Endothelial cell of umbilical vein (primary cell): ENCODE results near the gene TMEM59L. TPM values are rescaled to one million over a fixed set of nuclear protein-coding genes. Genes with fewer than 3 reads are reported as not detected.

Experiments used
- BruUV-seq: library from RNA; stranded (reverse); fragments of 400-500 nt; replicated peaks from 2 replicates; lab custom pipeline; 2021; lab: Mats Ljungman, UMichigan
- CTCF ChIA-PET: fragments of 300-600, 350-600 bp; sonication (Branson Sonifier 250); formaldehyde crosslinking; loops from one replicate; lab custom pipeline; 2021; ENCODE audit warnings: antibody characterized with exemption, inconsistent platforms; lab: Charles Lee
- POLR2A ChIA-PET: fragments of 300-600, 350-600 bp; sonication (Branson Sonifier 250); formaldehyde crosslinking; loops from one replicate; lab custom pipeline; 2021; ENCODE audit warnings: antibody characterized with exemption, inconsistent platforms; lab: Charles Lee
- DNase-seq: peaks from one replicate; pipeline ENCODE4 v3.0.0-alpha.2; 2011; ENCODE audit warnings: low read depth, low spot score
- FAIRE-seq: peaks from 2 replicates; lab custom pipeline; 2011; peaks lifted over from hg19 to GRCh38; lab: Jason Lieb, UNC
- H2AFZ ChIP-seq: 2 replicates; pipeline ENCODE4 v1.6.0; 2012; ENCODE audit warnings: low read depth, low read length, control low read depth, inconsistent platforms
- H3K27ac ChIP-seq: 2 replicates; pipeline ENCODE4 v1.5.1; 2011; ENCODE audit warnings: low read depth, mild to moderate bottlenecking, control low read depth, low read length, moderate library complexity; ENCODE audit not compliant: insufficient read depth
- H3K27me3 ChIP-seq, 2 experiments: 2 replicates each; pipeline versions ENCODE4 v1.6.0 to v1.6.1; 2011; ENCODE audit warnings: low read length in 2 of 2, mixed read lengths in 1 of 2; ENCODE audit not compliant: control insufficient read depth in 2 of 2, insufficient read depth in 2 of 2
- H3K36me3 ChIP-seq, 2 experiments: 2 replicates in 1 of 2; 3 replicates in 1 of 2; pipeline ENCODE4 v1.5.1; 2011; ENCODE audit warnings: low read length in 2 of 2, mild to moderate bottlenecking in 1 of 2, moderate library complexity in 1 of 2; ENCODE audit not compliant: control insufficient read depth in 2 of 2, insufficient read depth in 2 of 2; ENCODE audit errors: extremely low read depth in 1 of 2
- H3K4me1 ChIP-seq: 3 replicates; pipeline ENCODE4 v1.5.1; 2011; ENCODE audit warnings: mild to moderate bottlenecking, low read length; ENCODE audit not compliant: control insufficient read depth, insufficient read depth; ENCODE audit errors: extremely low read depth
- H3K4me2 ChIP-seq: 2 replicates; pipeline ENCODE4 v1.6.1; 2011; ENCODE audit warnings: low read length, control low read depth, mixed read lengths; ENCODE audit not compliant: insufficient read depth
- H3K4me3 ChIP-seq, 3 experiments: fragments of 200-600 bp in 1 of 3; sonication (generic), shearing (Covaris generic) in 1 of 3; replicated peaks in 1 of 3; 2 replicates each; pipeline ENCODE4 v1.5.1; 2011 to 2016; ENCODE audit warnings: control low read depth in 3 of 3, low read length in 3 of 3, mild to moderate bottlenecking in 2 of 3, inconsistent platforms in 1 of 3, low read depth in 1 of 3, moderate library complexity in 1 of 3; ENCODE audit not compliant: insufficient read depth in 1 of 3
- H3K79me2 ChIP-seq: 2 replicates; pipeline ENCODE4 v1.6.0; 2012; ENCODE audit warnings: low read length, inconsistent platforms; ENCODE audit not compliant: control insufficient read depth, insufficient read depth
- H3K9ac ChIP-seq: replicated peaks from 2 replicates; pipeline ENCODE3; 2011; ENCODE audit warnings: low read length, control low read depth; ENCODE audit not compliant: insufficient read depth; ENCODE audit errors: extremely low read depth
- H3K9me1 ChIP-seq: replicated peaks from 3 replicates; pipeline ENCODE4 v1.6.0; 2011; ENCODE audit warnings: mild to moderate bottlenecking, low read length; ENCODE audit not compliant: control insufficient read depth, insufficient read depth; ENCODE audit errors: extremely low read depth
- H3K9me3 ChIP-seq: replicated peaks from 2 replicates; pipeline ENCODE4 v1.5.1; 2012; ENCODE audit warnings: low read length, inconsistent platforms; ENCODE audit not compliant: control insufficient read depth, insufficient read depth
- H4K20me1 ChIP-seq: replicated peaks from 2 replicates; pipeline ENCODE3; 2011; ENCODE audit warnings: mild to moderate bottlenecking, low read length; ENCODE audit not compliant: control insufficient read depth, insufficient read depth; ENCODE audit errors: extremely low read depth
- FOS ChIP-seq: IDR thresholded peaks from 2 replicates; pipeline ENCODE4 v1.6.1; 2011; ENCODE audit warnings: mild to moderate bottlenecking, low read length, moderate library complexity, borderline replicate concordance; ENCODE audit not compliant: insufficient read depth
- GATA2 ChIP-seq: IDR thresholded peaks from 2 replicates; pipeline ENCODE4 v1.7.0; 2011; ENCODE audit warnings: low read depth, mild to moderate bottlenecking, moderate library complexity, mixed read lengths, low read length; ENCODE audit not compliant: insufficient read length, insufficient read depth
- POLR2AphosphoS5 ChIP-seq: IDR thresholded peaks from 2 replicates; pipeline ENCODE4 v1.6.1; 2012; ENCODE audit warnings: low read depth, mild to moderate bottlenecking, control low read depth, low read length, moderate library complexity; ENCODE audit not compliant: insufficient read depth
- dilution Hi-C: fragments of 300-500 bp; cut with MboI; formaldehyde crosslinking; loops from one replicate; pipeline ENCODE4 v1.15.0; 2019; ENCODE audit warnings: low sequenced_read_pairs; ENCODE audit not compliant: extremely low pct_ligation_motif_present
- intact Hi-C: fragments of 100-400 bp; cut with micrococcal nuclease; formaldehyde crosslinking; loops from one replicate; pipeline ENCODE4 v1.10.0; 2022
- polyA plus RNA-seq, 4 experiments: library from polyadenylated mRNA; depleted of rRNA in 3 of 4; stranded (reverse) in 3 of 4; unstranded in 1 of 4; fragments of >200 nt; gene quantifications; 2 replicates each; pipeline versions ENCODE4 v1.2.1 to v1.2.3, GENCODE V29; 2011 to 2012; ENCODE audit warnings: missing spikeins in 1 of 4
- total RNA-seq: library from RNA; stranded (reverse); gene quantifications from 2 replicates; pipeline ENCODE4 v1.2.3, GENCODE V29; 2021
- TF ChIP-seq, protein P1 (sequence below), 2 donors: IDR thresholded peaks; 1 replicate in 1 of 2; 2 replicates in 1 of 2; pipeline ENCODE4 v1.5.1; 2011; ENCODE audit warnings: low read length in 2 of 2, mild to moderate bottlenecking in 2 of 2, moderate library complexity in 2 of 2, control low read depth in 1 of 2, inconsistent platforms in 1 of 2, low read depth in 1 of 2; ENCODE audit not compliant: insufficient read depth in 1 of 2; ENCODE audit errors: extremely low read depth in 1 of 2

Gene TMEM59L
- total and polyA plus RNA-seq, 2 donors (not counting 3 experiments of a cell fraction or from before 2014, with no cell fraction given) = 0.43 to 0.97 TPM

DNA sequence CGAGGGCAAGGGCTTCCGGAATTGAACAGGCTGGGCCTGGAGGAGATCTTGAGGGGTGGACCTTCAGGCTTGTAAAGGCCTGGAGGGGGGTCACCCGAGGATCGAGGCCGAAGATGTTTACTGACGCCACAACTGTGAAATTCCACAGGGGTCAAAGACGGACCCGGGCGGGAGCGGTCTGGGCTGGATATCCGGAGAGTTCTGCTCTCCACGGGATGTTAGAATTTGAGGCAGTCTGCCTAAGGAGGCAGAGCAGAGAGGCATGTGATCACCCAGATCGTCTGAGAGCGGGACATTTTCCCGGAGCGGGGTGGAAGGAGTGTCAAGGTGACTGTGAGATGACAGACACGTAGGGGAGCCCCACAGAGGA is 37.3 kb downstream of the TMEM59L start:
- H3K4me1 ChIP-seq = peaks cover 30% of the 10 kb centered on the region
- H3K4me2 ChIP-seq = peak overlapping the region; percentile 14
- H3K9ac ChIP-seq = peak overlapping the region; percentile 25
- no peaks in the 10 kb centered on the region for H3K79me2 ChIP-seq
- no peaks in the 10 kb centered on the region for H3K9me1 ChIP-seq
- no peaks in the 10 kb centered on the region for H3K9me3 ChIP-seq
- dilution Hi-C loops (no loop called here), intact Hi-C loops (loop anchor here (1.0 to 2.0 kb wide), 3 partner anchors 10 to 28 kb away; partner anchors contain the start of gene KLHL26)
- FAIRE-seq (no peak), DNase-seq (peak; percentile 65)
- peak overlapping the region; percentile 67 for H3K27ac ChIP-seq
- CTCF ChIA-PET = interaction anchor here (1.7 to 2.2 kb wide), 2 partner anchors 9 to 197 kb away, joined by 7 to 8 read pairs; no protein-coding TSS in a partner anchor
- H2AFZ ChIP-seq = peak overlapping the region; percentile 4
- H3K27me3 ChIP-seq = no peaks in the 10 kb centered on the region
- TF ChIP-seq FOS (no peak), POLR2AphosphoS5 (no peak), GATA2 (no peak)
- TF ChIP-seq, protein P1, sequence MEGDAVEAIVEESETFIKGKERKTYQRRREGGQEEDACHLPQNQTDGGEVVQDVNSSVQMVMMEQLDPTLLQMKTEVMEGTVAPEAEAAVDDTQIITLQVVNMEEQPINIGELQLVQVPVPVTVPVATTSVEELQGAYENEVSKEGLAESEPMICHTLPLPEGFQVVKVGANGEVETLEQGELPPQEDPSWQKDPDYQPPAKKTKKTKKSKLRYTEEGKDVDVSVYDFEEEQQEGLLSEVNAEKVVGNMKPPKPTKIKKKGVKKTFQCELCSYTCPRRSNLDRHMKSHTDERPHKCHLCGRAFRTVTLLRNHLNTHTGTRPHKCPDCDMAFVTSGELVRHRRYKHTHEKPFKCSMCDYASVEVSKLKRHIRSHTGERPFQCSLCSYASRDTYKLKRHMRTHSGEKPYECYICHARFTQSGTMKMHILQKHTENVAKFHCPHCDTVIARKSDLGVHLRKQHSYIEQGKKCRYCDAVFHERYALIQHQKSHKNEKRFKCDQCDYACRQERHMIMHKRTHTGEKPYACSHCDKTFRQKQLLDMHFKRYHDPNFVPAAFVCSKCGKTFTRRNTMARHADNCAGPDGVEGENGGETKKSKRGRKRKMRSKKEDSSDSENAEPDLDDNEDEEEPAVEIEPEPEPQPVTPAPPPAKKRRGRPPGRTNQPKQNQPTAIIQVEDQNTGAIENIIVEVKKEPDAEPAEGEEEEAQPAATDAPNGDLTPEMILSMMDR (IDR thresholded peaks at IDR 0.05; ENCODE audit: extremely low read depth in 1 of 2, insufficient read depth in 1 of 2, low read depth in 1 of 2, low read length in 2 of 2) = no peak
- H4K20me1 ChIP-seq = no peaks in the 10 kb centered on the region
- no peaks in the 10 kb centered on the region for H3K36me3 ChIP-seq
- POLR2A ChIA-PET = no interaction called here
- no peak overlapping the region for H3K4me3 ChIP-seq
- BruUV-seq = no TSS peak
